Body of pancreas (tissue), 4 donors: ENCODE results near the gene HCLS1. TPM values are rescaled to one million over a fixed set of nuclear protein-coding genes. Genes with fewer than 3 reads are reported as not detected.
"Not testable (repeated sequence)": the region's sequence is repeated elsewhere in the genome, so short reads cannot be mapped to it uniquely, and the experiment has no call there.

Experiments
- ATAC-seq: fragments of 150-250 bp; one replicate; pipeline ENCODE4 v1.9.1; 2016
- DNase-seq, 4 donors: peaks; one replicate each; pipeline ENCODE4 v3.0.0-alpha.2; 2019
- H3K27ac ChIP-seq, 4 donors: fragments of 200-600 bp; sonication (generic); 1 replicate in 3 of 4; 2 replicates in 1 of 4; pipeline versions ENCODE4 v1.5.1 to v1.6.1; 2016 to 2019; ENCODE audit warnings: mild to moderate bottlenecking in 1 of 4, mixed read lengths in 1 of 4, moderate library complexity in 1 of 4
- H3K27me3 ChIP-seq, 2 donors: fragments of 200-600 bp; sonication (generic); one replicate each; pipeline ENCODE4 v1.6.0; 2016; ENCODE audit warnings: mild to moderate bottlenecking in 1 of 2
- H3K36me3 ChIP-seq, 2 donors: fragments of 200-600 bp; sonication (generic); replicated peaks in 1 of 2; 2 replicates each; pipeline ENCODE4 v1.5.1; 2016; ENCODE audit warnings: low read depth in 2 of 2; ENCODE audit not compliant: insufficient read depth in 1 of 2
- H3K4me1 ChIP-seq: fragments of 200-600 bp; sonication (generic); one replicate; pipeline ENCODE4 v1.6.0; 2016
- H3K4me3 ChIP-seq, 2 donors: fragments of 200-600 bp; sonication (generic); 1 replicate in 1 of 2; 2 replicates in 1 of 2; pipeline ENCODE4 v1.5.1; 2016 to 2019
- H3K9me3 ChIP-seq, 3 donors: fragments of 200-600 bp; sonication (generic); 1 replicate in 2 of 3; 2 replicates in 1 of 3; pipeline ENCODE4 v1.5.1; 2016
- CTCF ChIP-seq, 7 experiments: fragments of 450-650 bp in 4 of 7; fragments of 200-600 bp in 3 of 7; sonication (generic) in 3 of 7; IDR thresholded peaks; one replicate each; pipeline ENCODE4 v1.5.1; 2016 to 2019; ENCODE audit warnings: antibody characterized with exemption in 7 of 7
- POLR2A ChIP-seq, 3 donors: fragments of 450-650 bp; IDR thresholded peaks; one replicate each; pipeline ENCODE4 v1.6.1; 2016; ENCODE audit warnings: antibody characterized with exemption in 3 of 3, mild to moderate bottlenecking in 2 of 3
- WGBS, 2 donors: methylation state at CpG; one replicate each; pipeline ENCODE4 v1.1.5; 2017; 5-methylcytosine and 5-hydroxymethylcytosine counted together
- intact Hi-C: fragments of 100-400 bp; cut with DNase I; formaldehyde crosslinking; loops from one replicate; pipeline ENCODE4 v1.15.1; 2023
- total RNA-seq, 2 donors: library from RNA; depleted of rRNA; stranded (reverse); fragments of >200 nt; gene quantifications; one replicate each; pipeline ENCODE4 v1.1.0, GENCODE V29; 2016

The HCLS1 gene
- total RNA-seq, 2 donors from 2014 or later = 12.2 to 17.1 TPM

GRCh38 chr3:121690777-121691405 is 30.2 kb upstream of the HCLS1 start:
- no peak for ATAC-seq
- no peaks in the 10 kb centered on the region for H3K4me1 ChIP-seq
- no peak for DNase-seq
- WGBS, 2 donors = 94 to 98% methylated on average over 2 of the region's 2 CpGs
- H3K9me3 ChIP-seq = no peaks in the 10 kb centered on the region
- peaks cover 0 to 15% of the 10 kb centered on the region in 2 donors for H3K36me3 ChIP-seq
- no peak overlapping the region for H3K27ac ChIP-seq
- intact Hi-C loops = no loop called here
- no peaks in the 10 kb centered on the region for H3K27me3 ChIP-seq
- TF ChIP-seq POLR2A (IDR thresholded peaks at IDR 0.05) = no peak
- no peak for TF ChIP-seq CTCF (IDR thresholded peaks at IDR 0.05)
- H3K4me3 ChIP-seq = no peak overlapping the region

- H3K4me3 ChIP-seq, intact Hi-C loops, H3K27me3 ChIP-seq, DNase-seq, H3K27ac ChIP-seq, ATAC-seq, H3K4me1 ChIP-seq, H3K9me3 ChIP-seq: not testable (repeated sequence)
- H3K36me3 ChIP-seq = peaks cover 0 to 12% of the 10 kb centered on the region in 2 donors
- WGBS, 2 donors = 96 to 97% methylated on average over 10 to 20 of the region's 31 CpGs
Measured at GRCh38 chr3:121688747-121689146, 28.0 kb upstream of the HCLS1 start.

- H3K36me3 ChIP-seq = peaks cover 2 to 29% of the 10 kb centered on the region in 2 donors
- WGBS, 2 donors = 100% methylated on average over 1 of the region's 1 CpG
Measured at GRCh38 chr3:121681792-121682191, 21.1 kb upstream of the HCLS1 start.

GRCh38 chr3:121677141-121677540 is 16.4 kb upstream of the HCLS1 start:
- no peak overlapping the region for H3K27ac ChIP-seq

More at GRCh38 chr3:121681792-121682191, 21.1 kb upstream of the HCLS1 start:
- no peak overlapping the region for H3K4me3 ChIP-seq
- H3K4me1 ChIP-seq = peaks cover 6% of the 10 kb centered on the region
- no peaks in the 10 kb centered on the region for H3K27me3 ChIP-seq
- ATAC-seq = no peak
- DNase-seq = no peak
- no peaks in the 10 kb centered on the region for H3K9me3 ChIP-seq
- no peak for TF ChIP-seq POLR2A (IDR thresholded peaks at IDR 0.05)
- TF ChIP-seq CTCF (IDR thresholded peaks at IDR 0.05) = no peak
- intact Hi-C loops = no loop called here
- no peak overlapping the region for H3K27ac ChIP-seq

GRCh38 chr3:121670676-121671075 is 10.0 kb upstream of the HCLS1 start:
- H3K36me3 ChIP-seq = peaks cover 0 to 43% of the 10 kb centered on the region in 2 donors
- H3K4me3 ChIP-seq = no peak overlapping the region
- no peaks in the 10 kb centered on the region for H3K27me3 ChIP-seq
- DNase-seq (no peak), ATAC-seq (no peak)
- H3K9me3 ChIP-seq = no peaks in the 10 kb centered on the region
- H3K4me1 ChIP-seq = no peaks in the 10 kb centered on the region
- peak overlapping the region in 1 of 4 donors; percentile 40 for H3K27ac ChIP-seq
- intact Hi-C loops = no loop called here
- no peak for TF ChIP-seq POLR2A (IDR thresholded peaks at IDR 0.05)
- TF ChIP-seq CTCF (IDR thresholded peaks at IDR 0.05) = no peak

More at GRCh38 chr3:121677141-121677540, 16.4 kb upstream of the HCLS1 start:
- Histone ChIP-seq H3K4me1 (peaks cover 6% of the 10 kb centered on the region), H3K9me3 (no peaks in the 10 kb centered on the region), H3K4me3 (no peak overlapping the region), H3K36me3 (peaks cover 7 to 50% of the 10 kb centered on the region in 2 donors), H3K27me3 (no peaks in the 10 kb centered on the region)
- intact Hi-C loops = no loop called here
- TF ChIP-seq POLR2A (IDR thresholded peaks at IDR 0.05) = no peak
- no peak for TF ChIP-seq CTCF (IDR thresholded peaks at IDR 0.05)
- 89 to 92% methylated on average over 2 of the region's 2 CpGs for WGBS, 2 donors
- ATAC-seq = no peak
- DNase-seq = no peak
